Measurements from ENCODE around the gene SHISA9. TPM values are rescaled to one million over a fixed set of nuclear protein-coding genes. Genes with fewer than 3 reads are reported as not detected.

SHISA9 gene
- total and polyA plus RNA-seq, 2 experiments from 2014 or later = 0.83 to 1.3 TPM

DNA sequence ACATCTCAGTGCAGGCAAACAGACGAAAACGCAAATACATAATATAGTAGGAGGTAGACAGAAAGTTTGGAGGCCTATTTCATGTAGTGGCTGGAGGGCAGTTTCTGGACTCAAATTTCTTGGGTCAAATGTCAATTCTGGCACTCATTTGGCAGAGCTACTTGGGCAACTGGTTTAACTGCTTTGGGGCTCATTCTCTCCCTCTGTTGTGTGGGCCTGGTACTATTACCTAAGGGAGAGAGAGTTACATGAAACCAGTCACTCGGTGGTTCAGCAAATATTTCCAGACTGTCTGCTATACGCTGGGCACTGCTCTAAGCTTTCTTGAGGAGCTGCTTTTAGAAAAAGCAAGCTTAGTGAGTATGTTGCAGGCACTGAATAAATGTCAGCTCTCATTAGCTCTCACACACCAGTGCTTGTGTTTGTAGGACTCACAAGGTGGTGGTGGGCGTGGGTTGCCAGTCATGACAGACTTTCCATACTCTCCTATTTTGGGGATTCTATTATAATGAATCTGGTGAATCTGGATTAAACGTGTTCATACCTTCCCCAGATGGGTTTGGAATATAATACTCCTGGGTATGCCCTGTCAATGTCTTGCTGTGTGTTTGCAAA is 1.8 kb upstream of the SHISA9 start:
- Histone ChIP-seq H4K20me1 (ENCODE audit: insufficient read depth, poor library complexity, severe bottlenecking) (no peaks in the 10 kb centered on the region), H3K27me3 (peaks cover 51% of the 10 kb centered on the region), H3K36me3 (replicated peaks; ENCODE audit: insufficient read depth, low read depth) (no peaks in the 10 kb centered on the region), H3K27ac (no peak overlapping the region), H3K9me3 (ENCODE audit: low read depth) (no peaks in the 10 kb centered on the region), H3K9me2 (replicated peaks; ENCODE audit: insufficient read depth) (no peaks in the 10 kb centered on the region), H3K4me3 (no peak overlapping the region), H3K79me2 (no peaks in the 10 kb centered on the region), H3K4me1 (ENCODE audit: insufficient read depth) (peaks cover 16% of the 10 kb centered on the region), H3K4me2 (no peak overlapping the region), H2AFZ (no peak overlapping the region)
- WGBS (ENCODE audit: low lambda C conversion rate, missing lambda C conversion rate) = 60% methylated on average over 6 of the region's 6 CpGs
- no peak for TF ChIP-seq EZH2phosphoT487 (IDR thresholded peaks at IDR 0.05; ENCODE audit: low read depth, severe bottlenecking, unreplicated experiment)
- TF ChIP-seq EZH2 (IDR thresholded peaks at IDR 0.05; ENCODE audit: borderline replicate concordance) = no peak
- TF ChIP-seq, protein P1, sequence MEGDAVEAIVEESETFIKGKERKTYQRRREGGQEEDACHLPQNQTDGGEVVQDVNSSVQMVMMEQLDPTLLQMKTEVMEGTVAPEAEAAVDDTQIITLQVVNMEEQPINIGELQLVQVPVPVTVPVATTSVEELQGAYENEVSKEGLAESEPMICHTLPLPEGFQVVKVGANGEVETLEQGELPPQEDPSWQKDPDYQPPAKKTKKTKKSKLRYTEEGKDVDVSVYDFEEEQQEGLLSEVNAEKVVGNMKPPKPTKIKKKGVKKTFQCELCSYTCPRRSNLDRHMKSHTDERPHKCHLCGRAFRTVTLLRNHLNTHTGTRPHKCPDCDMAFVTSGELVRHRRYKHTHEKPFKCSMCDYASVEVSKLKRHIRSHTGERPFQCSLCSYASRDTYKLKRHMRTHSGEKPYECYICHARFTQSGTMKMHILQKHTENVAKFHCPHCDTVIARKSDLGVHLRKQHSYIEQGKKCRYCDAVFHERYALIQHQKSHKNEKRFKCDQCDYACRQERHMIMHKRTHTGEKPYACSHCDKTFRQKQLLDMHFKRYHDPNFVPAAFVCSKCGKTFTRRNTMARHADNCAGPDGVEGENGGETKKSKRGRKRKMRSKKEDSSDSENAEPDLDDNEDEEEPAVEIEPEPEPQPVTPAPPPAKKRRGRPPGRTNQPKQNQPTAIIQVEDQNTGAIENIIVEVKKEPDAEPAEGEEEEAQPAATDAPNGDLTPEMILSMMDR (IDR thresholded peaks at IDR 0.05; ENCODE audit: poor library complexity) = no peak
- no peak for DNase-seq (ENCODE audit: low spot score)

DNA sequence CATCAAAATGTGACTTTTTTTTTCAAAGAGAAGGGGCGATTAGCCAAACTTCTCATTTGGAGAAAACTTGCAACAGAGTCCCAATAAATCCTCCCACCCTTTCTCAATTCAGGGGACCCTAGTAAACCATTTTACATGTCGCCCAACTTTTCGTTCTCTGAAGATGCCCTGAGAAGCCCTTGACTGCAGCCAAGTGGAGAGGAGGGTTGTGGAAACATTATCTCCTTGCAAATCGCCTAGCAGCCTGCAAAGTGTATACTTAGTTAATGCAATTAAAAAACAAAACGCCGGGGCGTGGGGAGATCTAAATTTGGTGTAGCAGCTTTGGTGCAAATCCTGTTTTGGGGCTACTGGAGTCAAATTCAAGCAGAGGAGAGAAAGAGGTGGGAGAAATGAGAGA is 1.2 kb upstream of the SHISA9 start:
- TF ChIP-seq EZH2 (IDR thresholded peaks at IDR 0.05; ENCODE audit: borderline replicate concordance) (no peak), EZH2phosphoT487 (IDR thresholded peaks at IDR 0.05; ENCODE audit: low read depth, severe bottlenecking, unreplicated experiment) (no peak)
- TF ChIP-seq, protein P1 (IDR thresholded peaks at IDR 0.05; ENCODE audit: poor library complexity) = no peak
- no peak overlapping the region for H3K4me3 ChIP-seq
- no peak for DNase-seq (ENCODE audit: low spot score)
- no peaks in the 10 kb centered on the region for H4K20me1 ChIP-seq (ENCODE audit: insufficient read depth, poor library complexity, severe bottlenecking)
- peak overlapping the region; percentile 80 for H3K4me2 ChIP-seq
- H3K36me3 ChIP-seq (replicated peaks; ENCODE audit: insufficient read depth, low read depth) = no peaks in the 10 kb centered on the region
- 29% methylated on average over 7 of the region's 7 CpGs for WGBS (ENCODE audit: low lambda C conversion rate, missing lambda C conversion rate)
- no peaks in the 10 kb centered on the region for H3K9me3 ChIP-seq (ENCODE audit: low read depth)
- no peaks in the 10 kb centered on the region for H3K79me2 ChIP-seq
- H3K9me2 ChIP-seq (replicated peaks; ENCODE audit: insufficient read depth) = no peaks in the 10 kb centered on the region
- H2AFZ ChIP-seq = no peak overlapping the region
- peaks cover 16% of the 10 kb centered on the region for H3K4me1 ChIP-seq (ENCODE audit: insufficient read depth)
- no peak overlapping the region for H3K27ac ChIP-seq
- H3K27me3 ChIP-seq = peaks cover 56% of the 10 kb centered on the region

DNA sequence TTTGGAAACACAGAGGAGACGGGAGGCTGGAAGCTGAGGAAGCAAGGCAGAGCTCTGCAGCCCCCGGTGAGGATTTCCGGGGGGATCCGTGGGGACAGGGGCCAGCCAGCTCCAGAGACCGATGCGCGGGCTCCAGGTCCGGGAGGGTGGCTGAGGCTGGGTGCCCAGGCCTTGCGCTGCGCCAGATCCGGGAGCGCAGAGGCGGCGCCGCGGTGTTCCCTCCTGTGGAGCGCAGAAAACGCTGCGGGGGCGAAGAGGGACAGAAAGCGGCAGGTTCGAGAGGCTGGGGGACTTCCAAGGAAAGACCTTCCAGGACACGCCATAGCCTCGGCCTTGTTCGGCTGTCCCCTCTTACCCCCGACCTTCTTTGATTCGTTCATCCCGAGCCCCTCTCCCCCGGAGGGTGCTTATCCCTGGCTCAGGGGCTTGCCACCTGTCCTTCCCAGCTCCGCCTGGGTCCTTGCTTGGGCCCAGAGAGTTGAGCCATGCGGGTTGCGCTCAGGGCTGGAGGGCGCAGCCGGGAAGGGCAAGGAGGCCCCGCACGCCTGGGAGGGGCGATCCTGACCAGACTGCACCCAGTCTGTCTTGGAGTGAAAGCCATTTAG is 697 bp upstream of the SHISA9 start:
- Histone ChIP-seq H4K20me1 (ENCODE audit: insufficient read depth, poor library complexity, severe bottlenecking) (no peaks in the 10 kb centered on the region), H3K79me2 (no peaks in the 10 kb centered on the region), H3K9me2 (replicated peaks; ENCODE audit: insufficient read depth) (no peaks in the 10 kb centered on the region), H3K27ac (no peak overlapping the region), H2AFZ (no peak overlapping the region), H3K9me3 (ENCODE audit: low read depth) (no peaks in the 10 kb centered on the region), H3K36me3 (replicated peaks; ENCODE audit: insufficient read depth, low read depth) (no peaks in the 10 kb centered on the region), H3K4me3 (no peak overlapping the region), H3K4me1 (ENCODE audit: insufficient read depth) (peaks cover 16% of the 10 kb centered on the region), H3K27me3 (peaks cover 60% of the 10 kb centered on the region), H3K4me2 (peak overlapping the region; percentile 80)
- WGBS (ENCODE audit: low lambda C conversion rate, missing lambda C conversion rate) = 4% methylated on average over 37 of the region's 37 CpGs
- DNase-seq (ENCODE audit: low spot score) = no peak
- TF ChIP-seq EZH2phosphoT487 (IDR thresholded peaks at IDR 0.05; ENCODE audit: low read depth, severe bottlenecking, unreplicated experiment) = no peak
- peak; percentile 72 for TF ChIP-seq EZH2 (IDR thresholded peaks at IDR 0.05; ENCODE audit: borderline replicate concordance)
- TF ChIP-seq, protein P1 (IDR thresholded peaks at IDR 0.05; ENCODE audit: poor library complexity) = no peak

Data from hepatocyte (in vitro differentiated cells).